Smooth muscle cell (in vitro differentiated cells): ENCODE results near the gene GFM1. TPM values are rescaled to one million over a fixed set of nuclear protein-coding genes. Genes with fewer than 3 reads are reported as not detected.

ENCODE experiments used
- DNase-seq: peaks from one replicate; lab custom pipeline; 2025; ENCODE audit not compliant: unreplicated experiment; lab: John Stamatoyannopoulos, UW
- H2AFZ ChIP-seq: fragments of 200-600 bp; sonication (generic); 2 replicates; pipeline ENCODE4 v1.6.0; 2016; ENCODE audit warnings: antibody characterized with exemption, low read depth, mild to moderate bottlenecking
- H3F3A ChIP-seq: fragments of 200-600 bp; sonication (generic); 2 replicates; pipeline ENCODE4 v1.6.0; 2017; ENCODE audit warnings: antibody characterized with exemption, low read depth
- H3K27ac ChIP-seq: fragments of 200-600 bp; sonication (generic); 2 replicates; pipeline ENCODE4 v1.5.1; 2016; ENCODE audit warnings: low read depth, mild to moderate bottlenecking
- H3K27me3 ChIP-seq: fragments of 200-600 bp; sonication (generic); 2 replicates; pipeline ENCODE4 v1.6.1; 2016; ENCODE audit warnings: low read depth, mild to moderate bottlenecking
- H3K36me3 ChIP-seq: fragments of 200-600 bp; sonication (generic); 2 replicates; pipeline ENCODE4 v1.5.1; 2016; ENCODE audit warnings: low read depth
- H3K4me1 ChIP-seq: fragments of 200-600 bp; sonication (generic); 2 replicates; pipeline ENCODE4 v1.5.1; 2016; ENCODE audit warnings: low read depth
- H3K4me2 ChIP-seq: fragments of 200-600 bp; sonication (generic); 2 replicates; pipeline ENCODE4 v1.6.0; 2016; ENCODE audit warnings: mild to moderate bottlenecking
- H3K4me3 ChIP-seq: fragments of 200-600 bp; sonication (generic); 2 replicates; pipeline ENCODE4 v1.5.1; 2016; ENCODE audit warnings: mild to moderate bottlenecking
- H3K79me2 ChIP-seq: fragments of 200-600 bp; sonication (generic); 2 replicates; pipeline ENCODE4 v1.6.0; 2016; ENCODE audit warnings: low read depth, mild to moderate bottlenecking
- H3K9ac ChIP-seq: fragments of 200-600 bp; sonication (generic); 2 replicates; pipeline ENCODE4 v1.6.0; 2016; ENCODE audit warnings: low read depth
- H3K9me3 ChIP-seq: fragments of 200-600 bp; sonication (generic); replicated peaks from 2 replicates; pipeline ENCODE4 v1.5.1; 2016; ENCODE audit warnings: low read depth
- H4K20me1 ChIP-seq: fragments of 200-600 bp; sonication (generic); 2 replicates; pipeline ENCODE4 v1.6.0; 2016; ENCODE audit warnings: low read depth
- WGBS: methylation state at CpG from one replicate; pipeline ENCODE4 v1.1.7; 2016; ENCODE audit warnings: low lambda C conversion rate; 5-methylcytosine and 5-hydroxymethylcytosine counted together
- polyA plus RNA-seq: library from polyadenylated mRNA; unstranded; fragments of >200 nt; fragmentation: Nextera tagmentation; extraction: Ambion mirVana; gene quantifications from 2 replicates; pipeline ENCODE4 v1.2.1, GENCODE V29; 2016
- total RNA-seq: library from RNA; depleted of rRNA; stranded (reverse); fragments of >200 nt; gene quantifications from 2 replicates; pipeline ENCODE4 v1.2.3, GENCODE V29; 2014
- TF ChIP-seq, protein P1 (sequence below): fragments of 200-600 bp; sonication (generic); IDR thresholded peaks from 2 replicates; pipeline ENCODE4 v1.5.1; 2017; ENCODE audit warnings: borderline replicate concordance, mild to moderate bottlenecking, antibody characterized with exemption; ENCODE audit not compliant: insufficient read depth, poor library complexity, severe bottlenecking

Gene GFM1
- total and polyA plus RNA-seq, 2 experiments from 2014 or later, result 19.4 to 34.9 TPM

DNA sequence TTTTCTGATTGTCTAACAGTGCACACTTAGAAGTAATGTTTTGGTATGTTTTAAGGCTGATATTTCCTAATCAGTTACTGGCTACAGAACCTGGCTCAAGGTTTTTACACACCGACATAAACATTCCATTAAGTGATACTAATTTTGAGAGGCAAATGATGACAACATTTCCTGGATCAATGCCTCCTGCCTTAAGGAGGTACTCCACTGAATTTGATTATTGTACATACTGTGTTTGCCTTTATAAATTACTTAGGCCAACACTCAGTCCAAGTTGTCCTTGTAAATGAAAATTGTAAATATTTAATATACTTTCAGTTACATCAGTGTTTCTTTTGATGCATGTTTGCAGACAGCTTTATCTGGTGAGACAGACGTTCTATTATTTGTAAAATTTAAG is 52.3 kb downstream of the GFM1 start:
- 69% methylated on average over 2 of the region's 2 CpGs for WGBS

DNA sequence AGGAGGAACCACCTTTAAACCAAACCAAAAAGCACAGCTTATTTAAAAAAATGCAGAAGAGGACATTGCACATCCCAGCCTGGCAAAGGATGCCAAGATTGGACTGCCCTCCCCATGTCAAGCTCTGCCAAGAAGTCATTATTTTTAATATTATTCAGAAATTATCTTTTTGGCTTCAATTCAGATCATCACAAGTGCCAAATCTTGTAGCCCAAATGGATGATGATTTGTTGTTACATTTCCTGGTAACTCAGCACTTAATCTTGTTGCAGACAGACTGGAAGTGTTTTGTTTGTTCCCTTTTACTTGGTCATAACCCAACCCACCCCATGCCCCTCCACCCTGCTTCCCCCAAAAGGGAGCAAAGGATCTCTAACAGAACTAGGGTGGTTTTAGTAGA is 56.2 kb downstream of the GFM1 start:
- H3F3A ChIP-seq, result no peaks in the 10 kb centered on the region
- no peak overlapping the region for H3K27ac ChIP-seq
- H3K9ac ChIP-seq, result no peak overlapping the region
- H3K27me3 ChIP-seq, result no peaks in the 10 kb centered on the region
- no peak overlapping the region for H2AFZ ChIP-seq
- H3K4me2 ChIP-seq, result no peak overlapping the region
- no peaks in the 10 kb centered on the region for H3K36me3 ChIP-seq
- H3K4me3 ChIP-seq, result no peak overlapping the region
- DNase-seq, result no peak
- H3K79me2 ChIP-seq, result no peaks in the 10 kb centered on the region
- H3K4me1 ChIP-seq, result no peaks in the 10 kb centered on the region
- TF ChIP-seq, protein P1, sequence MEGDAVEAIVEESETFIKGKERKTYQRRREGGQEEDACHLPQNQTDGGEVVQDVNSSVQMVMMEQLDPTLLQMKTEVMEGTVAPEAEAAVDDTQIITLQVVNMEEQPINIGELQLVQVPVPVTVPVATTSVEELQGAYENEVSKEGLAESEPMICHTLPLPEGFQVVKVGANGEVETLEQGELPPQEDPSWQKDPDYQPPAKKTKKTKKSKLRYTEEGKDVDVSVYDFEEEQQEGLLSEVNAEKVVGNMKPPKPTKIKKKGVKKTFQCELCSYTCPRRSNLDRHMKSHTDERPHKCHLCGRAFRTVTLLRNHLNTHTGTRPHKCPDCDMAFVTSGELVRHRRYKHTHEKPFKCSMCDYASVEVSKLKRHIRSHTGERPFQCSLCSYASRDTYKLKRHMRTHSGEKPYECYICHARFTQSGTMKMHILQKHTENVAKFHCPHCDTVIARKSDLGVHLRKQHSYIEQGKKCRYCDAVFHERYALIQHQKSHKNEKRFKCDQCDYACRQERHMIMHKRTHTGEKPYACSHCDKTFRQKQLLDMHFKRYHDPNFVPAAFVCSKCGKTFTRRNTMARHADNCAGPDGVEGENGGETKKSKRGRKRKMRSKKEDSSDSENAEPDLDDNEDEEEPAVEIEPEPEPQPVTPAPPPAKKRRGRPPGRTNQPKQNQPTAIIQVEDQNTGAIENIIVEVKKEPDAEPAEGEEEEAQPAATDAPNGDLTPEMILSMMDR, result no peak
- H3K9me3 ChIP-seq, result no peaks in the 10 kb centered on the region
- no peaks in the 10 kb centered on the region for H4K20me1 ChIP-seq

More for the DNA sequence above, 52.3 kb downstream of the GFM1 start:
- H3K79me2 ChIP-seq, result no peaks in the 10 kb centered on the region
- H3K4me1 ChIP-seq, result no peaks in the 10 kb centered on the region
- no peaks in the 10 kb centered on the region for H3K9me3 ChIP-seq
- H3K9ac ChIP-seq, result no peak overlapping the region
- no peak overlapping the region for H3K27ac ChIP-seq
- no peaks in the 10 kb centered on the region for H3F3A ChIP-seq
- peaks cover 8% of the 10 kb centered on the region for H3K36me3 ChIP-seq
- H3K27me3 ChIP-seq, result no peaks in the 10 kb centered on the region
- no peak for DNase-seq
- TF ChIP-seq, protein P1, result no peak
- no peaks in the 10 kb centered on the region for H4K20me1 ChIP-seq
- H3K4me2 ChIP-seq, result no peak overlapping the region
- no peak overlapping the region for H3K4me3 ChIP-seq
- no peak overlapping the region for H2AFZ ChIP-seq

DNA sequence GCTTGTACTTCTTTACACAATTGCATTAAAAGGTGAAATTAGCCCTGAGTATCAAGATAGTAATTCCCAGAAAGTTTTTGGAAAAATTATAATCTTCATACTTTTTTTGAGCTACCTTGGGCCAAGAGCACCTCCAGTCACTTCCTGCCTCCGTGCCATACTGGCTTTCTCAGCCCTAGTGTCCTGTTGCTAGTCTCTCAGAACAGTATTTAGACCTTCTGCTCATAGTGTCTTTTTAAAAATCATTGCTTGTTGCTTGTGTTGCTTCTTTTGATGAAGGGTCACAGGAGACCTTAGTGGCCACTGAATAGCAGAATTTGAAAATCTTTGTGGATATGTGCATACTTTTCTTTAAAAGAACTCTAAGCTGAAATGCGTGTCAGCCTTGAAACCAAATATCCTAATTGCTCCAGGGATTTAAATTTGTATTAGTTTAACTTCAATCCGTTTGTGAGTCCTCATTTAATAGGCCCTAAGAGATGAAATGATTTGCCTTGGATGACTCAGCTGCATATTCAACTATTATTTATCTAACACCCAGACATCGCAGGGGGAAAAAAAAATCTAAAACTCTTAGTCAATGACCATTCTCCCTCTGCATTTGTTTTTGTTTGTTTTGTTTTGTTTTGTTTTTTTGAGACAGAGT is 57.2 kb downstream of the GFM1 start:
- Histone ChIP-seq H3K9me3 (no peaks in the 10 kb centered on the region), H3K79me2 (no peaks in the 10 kb centered on the region), H3K4me1 (no peaks in the 10 kb centered on the region), H3K4me2 (no peak overlapping the region), H3K27ac (peak overlapping the region; percentile 38), H3K27me3 (no peaks in the 10 kb centered on the region), H2AFZ (no peak overlapping the region), H3F3A (no peaks in the 10 kb centered on the region), H3K36me3 (no peaks in the 10 kb centered on the region), H3K9ac (no peak overlapping the region), H4K20me1 (no peaks in the 10 kb centered on the region), H3K4me3 (no peak overlapping the region)
- TF ChIP-seq, protein P1, result no peak
- 58% methylated on average over 4 of the region's 4 CpGs for WGBS
- no peak for DNase-seq
